NCI-H69 (cell line): ENCODE results near the gene HES1.
"Not testable (repeated sequence)": the region's sequence is repeated elsewhere in the genome, so short reads cannot be mapped to it uniquely, and the experiment has no call there.

Experiments
- DNase-seq: peaks from one replicate; lab custom pipeline; 2025; lab: John Stamatoyannopoulos, UW

HES1 gene

DNA sequence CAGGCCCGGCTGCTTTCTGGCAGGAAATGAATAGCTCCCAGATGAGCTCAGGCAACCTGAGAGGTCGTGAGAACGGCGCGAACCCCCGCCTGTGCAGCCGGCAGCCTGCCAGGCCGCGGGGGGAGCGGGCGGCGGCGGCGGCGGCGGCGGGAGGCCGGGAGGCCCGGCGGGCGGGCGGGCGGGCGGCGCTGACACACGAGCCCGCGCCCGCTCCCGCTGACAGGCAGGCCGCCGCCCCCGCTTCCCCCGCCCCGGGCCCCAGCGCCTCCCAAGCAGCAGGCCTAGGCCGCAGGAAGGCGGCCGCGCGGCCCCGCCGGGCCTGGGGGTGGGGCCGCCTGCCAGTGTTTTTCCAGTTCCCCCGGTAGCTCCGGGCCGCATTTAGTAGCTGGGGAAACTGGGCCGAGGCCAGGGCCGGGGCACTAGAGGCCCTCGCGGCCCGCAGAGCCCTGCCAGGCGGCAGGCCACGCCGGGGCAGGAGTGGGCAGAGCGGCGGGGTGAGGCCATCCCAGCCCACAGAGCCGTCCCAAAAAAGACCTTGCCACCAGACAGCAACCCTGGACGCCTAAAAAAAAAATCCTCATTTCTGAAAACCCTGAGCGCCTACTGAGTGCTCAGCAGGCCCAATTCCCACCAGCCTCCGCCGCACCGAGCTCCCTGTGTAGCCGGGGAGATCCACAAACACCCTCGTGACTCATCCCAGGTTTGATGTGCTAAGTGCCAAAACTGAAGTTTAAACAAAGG is 5.6 kb downstream of the HES1 start:
- peak; percentile 99 for DNase-seq

DNA sequence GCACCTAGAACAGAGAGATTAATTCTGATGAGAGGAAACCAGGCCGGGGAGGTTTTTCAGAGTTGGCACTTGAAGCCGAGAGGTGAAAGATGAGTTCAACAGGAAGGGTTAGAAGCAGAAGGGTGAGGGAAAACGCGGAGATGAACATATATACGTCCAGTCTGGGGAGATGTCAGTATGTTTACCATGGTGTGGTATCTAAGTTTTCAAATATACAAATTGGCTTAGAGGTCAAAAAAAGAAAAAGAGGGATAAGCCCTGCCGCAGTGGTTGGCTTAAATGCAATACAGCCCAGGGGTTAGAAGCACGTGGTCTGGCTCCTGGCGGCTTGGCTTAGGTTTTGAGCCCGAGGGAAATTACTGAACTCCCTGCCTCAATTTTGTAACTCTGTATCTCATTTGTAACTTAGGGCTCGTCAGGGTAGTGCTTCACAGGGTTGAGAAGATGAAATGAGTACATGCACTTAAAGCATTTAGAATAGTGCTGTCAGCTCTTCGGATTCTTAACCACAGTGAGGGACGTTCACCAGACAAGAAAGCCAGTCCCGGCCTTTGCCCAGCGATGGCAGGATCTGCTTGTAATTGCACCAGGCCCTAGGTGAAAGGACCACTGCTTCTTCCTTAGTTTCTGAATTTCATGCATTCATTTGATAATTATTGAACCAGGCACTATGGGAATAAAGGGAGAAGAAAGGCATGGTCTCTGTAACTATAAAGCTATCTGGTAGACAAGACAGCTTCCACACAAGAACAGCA is 6.4 kb downstream of the HES1 start:
- peak; percentile 47 for DNase-seq

DNA sequence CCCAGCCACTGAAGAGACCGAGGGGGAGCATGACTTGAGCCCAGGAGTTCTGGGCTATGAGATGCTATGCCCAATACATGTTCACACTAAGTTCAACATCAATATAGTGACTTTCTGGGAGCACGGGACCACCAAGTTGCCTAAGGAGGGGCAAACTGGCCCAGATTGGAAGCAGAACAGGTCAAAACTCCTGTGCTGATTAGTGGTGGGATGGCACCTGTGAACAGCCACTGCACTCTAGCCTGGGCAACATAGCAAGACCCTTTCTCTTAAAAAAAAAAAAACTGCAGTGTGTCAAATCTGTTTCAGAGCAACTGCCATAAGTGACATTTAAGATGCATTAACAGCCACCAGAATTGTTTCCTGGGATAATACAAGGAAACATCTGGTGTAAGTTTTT is 9.8 kb downstream of the HES1 start:
- DNase-seq, result no peak

DNA sequence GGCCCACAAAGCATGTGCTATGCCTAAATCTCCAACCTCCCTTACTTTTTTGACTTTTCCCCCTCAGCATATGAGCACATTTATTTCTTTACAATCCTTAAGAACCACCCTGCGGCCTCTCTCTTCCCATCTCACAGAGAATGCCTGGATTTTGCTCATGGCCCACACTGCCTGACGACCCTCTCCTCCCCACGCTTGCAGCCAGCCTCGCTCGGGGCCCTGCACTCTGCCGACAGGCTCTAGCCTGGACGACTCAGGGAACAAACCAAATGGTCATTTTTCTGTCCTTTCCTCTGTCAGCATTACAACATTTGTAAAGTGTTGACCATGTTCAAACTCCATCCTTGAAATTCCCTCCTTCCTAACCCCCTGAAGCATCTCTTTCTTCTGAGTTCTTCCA is 11.7 kb downstream of the HES1 start:
- no peak for DNase-seq

DNA sequence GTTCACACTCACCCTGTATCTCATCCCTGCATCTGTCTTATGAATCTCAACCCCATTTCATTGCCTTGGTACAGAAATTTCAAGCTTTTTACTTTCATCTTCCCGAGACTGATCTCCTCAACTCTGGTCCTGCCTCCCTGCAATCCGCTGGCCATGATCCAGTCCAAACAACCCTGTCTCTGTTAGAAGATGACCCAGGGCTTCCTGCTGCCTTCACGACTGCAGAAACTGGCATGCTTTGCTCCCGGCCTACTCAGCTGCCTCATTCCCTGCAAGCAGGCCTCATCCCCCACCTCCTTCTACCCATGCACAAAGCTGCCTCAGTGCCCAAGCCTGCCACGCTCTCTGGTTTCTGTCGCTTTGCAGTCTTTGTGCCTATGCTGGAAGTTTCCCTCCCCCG is 12.4 kb downstream of the HES1 start:
- peak; percentile 56 for DNase-seq

DNA sequence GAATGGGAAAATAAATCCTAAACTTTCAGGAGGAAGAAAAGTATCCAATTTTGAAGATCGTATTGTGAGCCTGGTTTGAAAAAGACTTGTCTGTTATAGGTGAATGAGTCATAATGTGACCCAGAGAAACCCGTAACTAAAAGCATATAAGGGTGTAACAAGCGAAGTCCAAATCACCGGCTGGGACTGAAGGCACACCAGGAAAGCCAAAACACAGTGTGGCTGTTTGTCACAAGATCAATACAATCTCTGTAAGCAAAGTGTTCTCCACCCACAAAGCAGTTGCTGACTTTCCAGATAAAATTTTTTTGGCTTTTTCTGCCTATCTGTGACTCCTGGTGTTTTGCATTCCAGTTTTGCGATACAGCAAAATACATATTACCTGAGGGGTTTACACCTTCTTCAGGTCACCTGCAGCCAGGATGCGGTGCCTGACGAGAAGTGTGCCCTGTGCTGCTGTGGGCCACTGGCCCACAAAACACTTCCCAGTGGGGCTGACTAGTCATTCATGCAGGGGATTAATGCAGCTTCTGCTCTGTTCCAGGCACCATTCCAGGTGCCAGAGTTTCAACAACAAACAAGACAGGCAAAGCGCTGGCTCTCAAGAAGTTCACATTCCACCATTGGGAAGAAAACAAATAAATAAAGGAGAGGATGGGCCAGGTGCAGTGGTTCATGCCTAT is 14.4 kb downstream of the HES1 start:
- no peak for DNase-seq

DNA sequence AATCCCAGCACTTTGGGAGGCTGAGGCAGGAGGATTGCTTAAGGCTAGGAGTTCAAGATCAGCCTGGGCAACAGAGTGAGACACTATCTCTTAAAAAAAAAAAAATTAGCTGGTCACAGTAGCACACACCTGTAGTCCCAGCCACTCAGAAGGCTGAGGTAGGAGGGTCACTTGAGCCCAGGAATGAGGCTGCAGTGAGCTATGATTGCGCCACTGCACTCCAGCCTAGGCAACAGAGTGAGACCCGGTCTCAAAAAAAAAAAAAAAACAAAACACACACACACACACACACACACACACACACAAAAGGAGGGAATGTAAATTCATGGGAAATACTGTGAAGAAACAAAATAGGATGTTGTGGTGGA is 15.0 kb downstream of the HES1 start:
- not testable (repeated sequence) for DNase-seq

DNA sequence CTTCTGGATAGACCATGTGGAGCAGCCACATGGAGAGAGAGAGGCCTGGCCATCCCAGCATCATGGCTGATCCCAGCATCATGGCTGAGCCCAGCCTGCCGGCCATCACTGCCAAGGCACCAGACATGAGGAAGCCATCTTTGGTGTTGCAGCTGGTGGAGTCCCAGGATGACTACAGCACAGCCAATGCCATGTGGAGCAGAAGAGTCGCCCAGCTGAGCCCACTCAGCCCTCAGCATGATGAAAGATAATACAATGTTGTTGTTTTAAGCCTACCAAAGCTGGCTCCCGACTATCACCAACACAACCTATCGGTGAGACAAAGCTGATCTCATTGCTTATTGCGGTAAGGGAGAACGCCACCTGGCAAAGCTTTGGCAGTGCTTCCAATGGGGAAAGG is 18.4 kb downstream of the HES1 start:
- DNase-seq, result no peak

DNA sequence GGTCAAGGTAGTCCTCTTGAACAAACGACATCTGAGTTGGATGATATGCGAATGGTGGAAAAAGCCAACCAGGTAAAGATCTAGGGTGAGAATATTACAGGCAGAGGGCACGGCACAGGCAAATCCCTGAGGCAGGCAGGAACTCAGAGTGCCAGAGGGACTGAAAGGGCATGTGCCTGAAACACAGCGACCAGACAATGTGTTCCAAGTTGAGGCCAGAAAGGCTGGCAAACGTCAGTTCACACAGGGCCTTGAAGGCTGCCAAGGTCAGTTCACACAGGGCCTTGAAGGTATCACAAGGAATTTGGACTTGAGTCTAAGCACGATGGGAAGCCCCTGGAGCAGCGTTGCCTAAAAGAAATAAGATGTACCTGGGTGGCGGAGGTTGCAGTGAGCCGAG is 20.1 kb downstream of the HES1 start:
- DNase-seq, result no peak

DNA sequence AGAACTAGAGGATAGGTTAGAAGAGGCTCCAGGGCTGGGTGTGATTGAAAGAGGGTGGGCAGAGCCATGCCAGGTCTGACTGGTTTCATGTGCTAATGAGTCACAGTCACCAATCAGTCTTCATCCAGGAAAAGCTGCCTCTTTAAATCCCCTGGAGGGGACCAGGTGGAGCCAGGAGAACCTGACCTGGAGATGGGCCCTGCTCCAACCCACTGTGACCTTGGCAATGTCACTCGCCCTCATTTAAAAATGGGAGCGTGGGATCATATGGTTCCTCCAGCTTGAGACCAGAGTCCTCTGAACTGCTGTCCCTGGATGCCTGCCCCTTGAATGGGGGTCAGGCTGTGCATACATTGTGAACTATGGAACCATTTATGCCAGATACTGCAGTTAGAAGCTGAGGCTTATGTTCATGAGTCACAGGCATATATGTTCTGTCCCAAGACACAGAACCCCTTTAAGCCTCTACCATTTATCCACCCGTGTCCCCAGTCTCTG is 23.0 kb downstream of the HES1 start:
- peak; percentile 65 for DNase-seq

DNA sequence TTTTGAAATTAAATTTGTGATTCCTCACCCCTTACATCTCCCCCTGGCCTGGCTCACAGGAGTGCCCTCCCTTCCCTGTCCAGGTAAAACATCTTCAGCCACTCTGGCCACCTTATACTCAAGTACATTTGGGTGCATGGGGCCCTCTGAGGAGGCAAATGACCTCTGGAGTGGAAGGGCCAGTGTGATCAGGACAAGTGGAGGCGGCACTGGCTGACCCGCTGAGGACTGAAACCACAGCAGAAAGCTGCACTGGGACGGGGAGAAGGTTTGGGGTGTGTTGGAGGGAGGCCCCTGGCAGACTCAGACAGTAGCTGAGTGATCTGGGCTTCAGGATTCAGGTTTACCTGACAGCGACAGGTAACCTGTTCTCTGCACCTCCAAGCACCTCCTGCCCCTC is 24.2 kb downstream of the HES1 start:
- DNase-seq, result no peak

DNA sequence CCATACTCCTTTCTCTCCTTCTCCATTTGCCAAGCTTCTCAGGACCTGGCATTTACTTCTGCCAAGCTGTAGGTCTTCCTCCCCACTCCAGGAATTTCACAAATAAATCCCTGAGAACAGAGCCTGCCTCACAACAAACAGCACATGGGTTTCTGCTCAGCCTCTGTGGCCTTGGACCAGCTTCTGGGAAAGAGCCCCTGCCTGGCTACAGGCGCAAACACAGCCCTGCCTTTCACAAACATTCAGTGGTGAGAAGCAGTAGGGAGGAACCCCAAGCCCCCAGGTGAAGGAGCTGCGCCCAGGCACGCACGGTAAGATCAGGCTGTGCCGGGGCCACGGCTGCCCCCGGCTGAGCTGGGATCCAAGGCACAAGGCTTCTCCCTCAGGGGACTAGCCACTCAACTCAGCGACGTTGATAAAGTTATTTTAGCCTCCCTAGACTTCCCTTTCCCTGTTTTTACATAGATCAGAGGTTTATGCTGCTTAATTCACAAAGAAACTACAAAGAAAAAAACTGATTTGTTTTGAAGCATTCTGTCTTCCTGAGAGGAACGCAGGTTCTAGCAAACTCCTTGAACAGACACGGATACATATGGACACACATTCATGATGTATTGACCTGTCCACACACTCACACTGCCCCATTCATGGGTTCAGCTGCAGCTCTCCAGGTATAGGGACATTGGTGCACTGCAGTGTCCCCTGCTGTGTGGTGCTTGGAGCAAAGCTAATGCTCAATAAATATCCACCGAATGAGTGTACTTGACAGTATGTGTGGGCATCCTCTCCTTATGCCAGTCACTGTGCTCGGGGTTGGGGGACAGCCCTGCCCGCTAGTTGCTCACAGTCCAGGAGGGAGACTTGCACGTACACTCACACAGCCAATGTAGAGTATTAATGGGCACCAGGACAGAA is 25.4 kb downstream of the HES1 start:
- peak; percentile 79 for DNase-seq

DNA sequence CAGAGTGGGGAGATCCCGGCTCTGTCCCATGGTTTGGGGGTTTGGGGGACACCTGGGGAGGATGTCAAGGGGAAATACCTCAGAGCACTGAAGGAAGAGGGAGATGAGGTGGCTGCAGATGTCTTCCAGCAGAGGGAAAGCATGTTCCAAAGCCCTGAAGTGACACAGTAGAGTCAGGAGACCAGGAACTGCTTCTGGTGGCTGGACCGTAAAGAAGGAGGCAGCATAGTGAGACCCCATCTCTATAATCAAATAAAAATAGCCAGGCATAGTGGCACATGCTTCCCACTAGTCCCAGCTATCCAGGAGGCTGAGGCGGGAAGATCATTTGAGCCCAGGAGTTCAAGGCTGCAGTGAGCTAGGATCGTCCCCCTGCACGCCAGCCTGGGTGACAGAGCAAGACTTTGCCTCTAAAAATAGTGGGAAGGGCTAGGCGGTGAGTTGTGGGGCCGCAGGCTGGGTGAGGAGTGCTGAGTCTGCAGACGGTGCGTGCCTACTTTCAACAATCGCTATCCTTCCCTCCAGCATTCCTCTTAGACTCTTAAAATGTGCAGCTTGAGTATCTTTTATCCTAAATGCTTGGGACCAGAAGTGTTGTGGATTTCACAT is 26.2 kb downstream of the HES1 start:
- no peak for DNase-seq

DNA sequence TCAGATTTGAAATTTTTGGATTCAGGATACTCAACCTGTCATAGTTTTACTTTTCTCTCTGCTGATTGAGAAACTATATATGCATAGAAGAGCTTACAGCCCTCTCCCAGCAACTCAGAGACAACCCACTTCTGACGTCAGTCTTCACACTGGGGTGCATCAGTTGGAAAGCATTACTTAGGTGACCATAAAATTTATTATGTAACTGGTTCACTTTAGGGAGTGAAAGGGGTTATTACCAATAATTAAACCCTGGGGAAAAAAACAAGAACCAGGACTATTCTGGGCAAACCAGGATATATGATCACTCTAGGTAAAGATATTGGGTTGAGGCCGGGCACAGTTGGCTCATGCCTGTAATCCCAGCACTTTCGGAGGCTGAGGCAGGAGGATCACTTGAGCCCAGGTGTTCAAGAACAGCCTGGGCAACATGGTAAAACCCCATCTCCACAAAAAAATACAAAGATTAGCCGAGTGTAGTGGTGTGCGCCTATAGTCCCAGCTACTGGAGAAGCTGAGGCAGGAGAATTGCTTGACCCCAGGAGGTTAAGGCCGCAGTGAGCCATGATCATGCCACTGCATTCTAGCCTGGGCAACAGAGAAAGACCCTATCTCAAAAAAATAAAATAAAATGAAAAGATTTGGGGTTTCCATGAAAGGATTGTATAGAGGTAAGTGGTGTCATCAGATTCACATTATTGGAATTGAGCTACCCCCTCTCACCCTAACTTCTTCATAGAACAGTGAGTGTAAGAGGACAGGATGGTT is 27.1 kb downstream of the HES1 start:
- peak; percentile 82 for DNase-seq

DNA sequence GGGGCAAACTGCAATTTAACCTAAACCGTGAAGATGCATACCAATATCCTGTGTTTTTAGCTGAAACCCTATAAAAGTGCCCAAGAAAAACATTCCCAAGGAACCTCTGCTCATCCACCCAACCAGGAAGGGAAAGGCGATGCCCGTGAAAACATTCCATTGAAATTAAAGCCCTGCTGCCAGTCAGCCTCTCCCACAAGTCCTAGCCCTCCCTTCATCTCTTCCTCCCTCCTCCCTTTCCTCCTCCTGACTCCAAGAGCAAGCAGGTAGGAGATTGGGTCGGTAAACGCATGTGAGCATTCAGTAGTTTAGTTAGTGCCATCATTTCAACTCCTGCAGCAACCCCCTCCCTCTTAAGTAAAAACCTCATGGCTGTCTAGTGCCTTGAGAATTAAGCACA is 27.7 kb downstream of the HES1 start:
- peak; percentile 20 for DNase-seq

DNA sequence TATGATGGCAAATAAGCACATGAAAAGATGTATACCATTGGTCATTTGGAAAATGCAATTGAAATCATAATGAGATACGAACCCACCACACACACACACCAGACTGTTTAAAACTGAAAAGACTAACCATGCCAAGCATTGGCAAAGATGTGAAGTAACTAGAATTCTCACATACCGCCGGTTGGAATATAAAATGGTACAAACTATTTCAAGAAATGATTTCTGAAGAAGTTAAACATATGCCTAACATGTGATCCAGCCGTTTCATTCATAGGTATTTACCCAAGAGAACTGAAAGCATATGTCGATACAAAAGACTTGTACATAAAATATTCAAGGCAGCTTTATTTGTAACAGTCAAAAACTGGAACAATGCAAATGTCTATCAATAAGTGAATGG is 28.9 kb downstream of the HES1 start:
- DNase-seq, result no peak

DNA sequence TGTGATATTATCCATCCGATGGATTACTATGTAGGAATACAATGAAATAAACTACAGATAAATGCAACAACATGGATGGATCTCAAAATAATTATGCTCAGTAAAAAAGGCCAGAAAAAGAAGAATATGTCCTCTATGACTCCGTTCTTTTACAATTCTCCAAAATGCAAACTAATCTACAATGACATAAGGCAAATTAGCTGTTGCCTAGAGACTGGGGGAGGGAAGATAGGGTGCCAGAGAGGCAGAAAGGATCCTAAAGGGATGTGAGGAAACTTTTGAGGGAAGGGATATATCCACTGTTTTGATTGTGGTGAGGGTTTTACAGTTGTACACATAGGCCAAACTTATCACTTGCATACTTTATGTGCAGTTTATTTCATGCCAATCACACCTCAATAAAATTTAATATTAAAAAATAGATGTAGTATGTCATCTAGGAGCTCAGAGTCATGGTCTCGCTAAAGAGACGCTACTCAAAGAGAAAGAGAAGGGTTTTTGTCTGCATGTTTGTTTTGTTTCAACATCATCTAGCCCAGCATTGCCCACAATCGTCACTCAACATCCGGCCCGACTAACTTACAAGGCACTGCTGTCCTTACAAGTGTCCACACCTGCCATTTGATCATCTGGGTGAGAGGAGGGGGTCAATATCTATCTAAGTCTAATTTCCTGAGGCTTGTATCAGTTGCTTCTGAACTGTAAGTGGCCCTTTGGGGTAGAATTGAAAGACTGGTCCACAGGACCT is 29.5 kb downstream of the HES1 start:
- peak; percentile 22 for DNase-seq

DNA sequence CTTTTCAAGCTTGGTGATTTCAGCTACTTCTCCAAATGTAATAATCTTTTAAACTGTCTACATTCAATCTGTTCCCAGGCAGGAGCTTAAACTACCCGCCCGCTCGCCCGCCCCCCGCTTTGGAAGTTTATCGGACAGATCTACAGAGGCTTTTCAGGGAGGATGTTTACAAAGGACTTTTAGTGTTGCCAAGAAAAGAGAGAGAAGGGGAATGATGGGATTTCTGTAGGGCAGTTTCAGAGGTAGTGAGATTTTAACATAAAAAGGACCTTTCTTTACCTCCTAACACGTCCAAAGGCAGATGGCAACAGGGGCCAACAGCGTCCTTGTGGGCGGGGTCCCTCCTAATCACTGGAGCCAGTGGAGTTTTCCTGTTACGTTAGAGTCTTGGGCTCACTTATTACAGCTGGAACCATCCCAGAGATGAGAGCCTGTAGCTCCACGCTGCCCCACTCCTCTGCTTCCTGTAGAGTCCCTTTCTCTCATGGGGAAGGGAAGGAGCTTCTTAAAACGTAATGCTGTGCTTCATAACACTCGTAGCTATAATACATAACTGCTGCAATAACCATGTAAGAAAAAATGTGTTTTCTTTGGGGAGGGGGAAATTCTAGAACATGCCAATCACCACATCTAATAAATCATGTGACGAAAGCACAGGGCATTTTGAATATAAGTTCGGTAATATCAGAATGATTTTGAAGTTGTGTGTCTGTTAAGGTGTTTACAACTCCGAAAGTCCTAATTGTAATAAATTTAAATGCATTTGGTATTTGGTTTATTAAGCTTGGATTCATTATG is 30.9 kb downstream of the HES1 start:
- peak; percentile 76 for DNase-seq
